GM21737 (cell line): ENCODE measurements around the gene SH3RF3.

ENCODE experiments used
- ATAC-seq: cut with Tn5 transposase; IDR thresholded peaks from one replicate; pipeline ENCODE4 v1.9.1; 2021; ENCODE audit warnings: mild to moderate bottlenecking, moderate library complexity; ENCODE audit not compliant: unreplicated experiment

The SH3RF3 gene

DNA sequence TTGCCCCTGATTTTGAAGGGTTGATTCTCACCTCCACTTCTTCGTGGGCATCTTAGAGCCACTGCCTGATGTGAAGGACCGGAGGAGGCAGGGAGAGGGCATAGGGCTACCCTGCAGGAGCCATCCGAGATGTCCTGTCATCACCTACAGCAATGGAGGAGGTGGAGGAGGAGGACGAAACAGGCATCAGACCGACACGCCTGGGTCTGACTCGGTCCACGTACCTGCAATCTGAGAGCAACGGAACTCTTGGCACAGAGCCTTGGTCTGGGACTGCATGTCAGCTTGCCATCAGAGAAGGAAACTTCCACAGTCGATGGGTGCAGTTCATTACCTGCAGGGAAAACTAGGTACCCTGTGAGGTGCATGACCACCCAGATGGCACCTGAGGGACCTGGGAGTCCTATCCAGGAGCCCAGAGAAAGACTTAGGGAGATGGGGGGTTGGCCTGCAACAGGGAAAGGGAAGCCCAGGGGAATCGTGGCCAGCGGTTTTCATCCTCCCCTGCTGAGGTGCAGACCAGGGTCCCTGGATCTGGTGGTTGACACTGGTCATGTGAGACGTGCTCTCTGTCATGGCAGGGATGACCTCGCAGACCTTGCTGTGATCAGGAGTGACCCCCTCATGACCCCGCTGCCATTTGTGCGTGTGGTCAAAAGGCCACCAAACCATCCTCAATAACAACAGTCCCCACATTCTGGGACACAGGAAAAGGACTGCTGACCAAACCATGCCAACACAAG is 293.9 kb downstream of the SH3RF3 start:
- no peak for ATAC-seq

DNA sequence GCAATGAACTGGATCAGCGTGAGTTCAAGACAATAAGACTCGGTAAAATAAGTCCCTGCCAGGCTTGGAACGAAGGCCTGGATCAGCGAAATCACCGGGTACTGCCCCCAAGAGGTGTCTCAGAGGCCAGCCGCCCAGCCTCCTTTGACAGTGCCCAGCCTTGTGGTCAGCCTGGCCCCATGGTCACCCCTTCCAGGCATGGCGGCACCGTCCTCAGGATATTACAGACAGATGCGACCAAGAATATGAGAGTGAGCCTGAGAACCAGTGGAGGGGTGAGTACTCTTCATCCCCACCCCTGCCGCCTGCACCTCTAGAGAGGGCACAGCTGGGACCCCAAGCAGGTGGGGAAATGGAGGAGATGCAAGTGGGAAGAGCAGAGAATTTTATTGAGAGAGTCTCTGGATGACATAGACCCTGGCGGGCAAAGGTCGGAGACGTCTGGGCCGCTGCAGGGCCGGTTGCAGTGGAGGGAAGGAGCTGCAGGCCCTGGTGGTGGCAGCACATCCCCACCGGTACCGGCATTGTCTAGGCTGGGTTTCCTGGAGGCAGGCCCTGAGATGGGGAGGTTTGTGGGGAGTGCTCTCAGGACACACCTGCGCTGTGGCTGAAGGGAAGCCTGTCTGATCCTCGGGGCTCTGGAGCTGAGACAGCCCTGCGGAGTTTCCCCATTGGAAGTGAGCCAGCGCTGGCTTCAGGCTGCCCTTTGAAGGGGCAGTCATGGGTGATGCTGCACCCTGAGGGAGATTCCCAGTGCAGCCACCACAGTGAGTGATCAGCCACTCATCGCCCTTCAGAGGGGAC is 294.8 kb downstream of the SH3RF3 start:
- ATAC-seq, result no peak

DNA sequence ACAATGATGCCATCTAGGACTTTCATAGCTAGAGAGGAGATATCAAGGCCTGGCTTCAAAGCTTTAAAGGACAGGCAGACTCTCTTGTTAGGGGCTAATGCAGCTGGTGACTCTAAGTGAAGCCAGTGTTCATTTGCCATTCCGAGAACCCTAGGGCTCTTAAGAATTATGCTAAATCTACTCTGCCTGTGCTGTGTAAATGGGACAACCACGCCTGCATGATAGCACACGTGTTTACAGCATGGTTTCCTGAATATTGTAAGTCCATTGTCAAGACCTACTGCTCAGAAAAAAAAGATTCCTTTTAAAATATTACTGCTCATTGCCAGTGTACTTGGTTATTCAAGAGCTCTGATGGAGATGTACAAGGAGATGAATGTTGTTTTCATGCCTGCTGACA is 296.4 kb downstream of the SH3RF3 start:
- no peak for ATAC-seq

DNA sequence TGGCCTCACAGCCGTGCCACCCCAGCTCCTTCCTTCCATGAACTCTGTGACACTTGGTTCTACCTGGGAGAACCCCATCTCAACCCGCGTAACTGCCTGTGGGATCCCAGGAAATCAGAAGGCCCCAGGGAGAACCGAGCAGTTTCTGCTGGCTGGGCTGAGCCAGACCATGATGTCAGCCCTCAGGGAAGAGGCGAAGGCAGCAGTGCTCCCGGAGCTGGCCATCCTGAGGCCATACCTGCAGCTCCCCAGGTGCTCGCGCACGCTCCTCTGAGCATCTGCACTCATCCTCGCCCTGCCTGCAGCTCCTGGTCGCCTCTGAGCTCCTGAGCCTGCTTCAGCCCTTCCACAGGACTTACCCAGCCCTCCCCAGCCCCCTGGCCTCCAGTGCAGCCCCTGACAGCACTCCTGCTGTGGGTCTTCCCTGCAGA is 298.7 kb downstream of the SH3RF3 start:
- no peak for ATAC-seq

DNA sequence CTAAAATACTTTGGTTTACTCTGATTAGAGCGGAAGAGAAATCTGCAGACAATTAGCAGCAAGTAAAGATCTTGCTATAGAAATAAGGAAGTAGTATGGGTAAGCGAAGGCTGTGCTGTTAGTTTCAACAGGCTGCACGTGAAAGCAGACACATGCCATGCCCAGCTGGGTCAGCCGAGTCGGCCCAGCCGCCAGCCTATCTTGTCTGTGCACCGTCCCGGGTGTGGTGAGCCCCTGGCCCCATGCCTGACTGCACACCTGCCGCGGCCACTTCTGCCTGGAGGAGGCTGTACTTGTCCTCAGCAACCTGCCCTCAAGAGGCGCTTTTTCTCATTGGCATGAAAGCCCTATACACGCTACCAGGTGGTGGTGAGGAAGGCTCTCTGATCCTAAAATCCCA is 299.3 kb downstream of the SH3RF3 start:
- no peak for ATAC-seq

DNA sequence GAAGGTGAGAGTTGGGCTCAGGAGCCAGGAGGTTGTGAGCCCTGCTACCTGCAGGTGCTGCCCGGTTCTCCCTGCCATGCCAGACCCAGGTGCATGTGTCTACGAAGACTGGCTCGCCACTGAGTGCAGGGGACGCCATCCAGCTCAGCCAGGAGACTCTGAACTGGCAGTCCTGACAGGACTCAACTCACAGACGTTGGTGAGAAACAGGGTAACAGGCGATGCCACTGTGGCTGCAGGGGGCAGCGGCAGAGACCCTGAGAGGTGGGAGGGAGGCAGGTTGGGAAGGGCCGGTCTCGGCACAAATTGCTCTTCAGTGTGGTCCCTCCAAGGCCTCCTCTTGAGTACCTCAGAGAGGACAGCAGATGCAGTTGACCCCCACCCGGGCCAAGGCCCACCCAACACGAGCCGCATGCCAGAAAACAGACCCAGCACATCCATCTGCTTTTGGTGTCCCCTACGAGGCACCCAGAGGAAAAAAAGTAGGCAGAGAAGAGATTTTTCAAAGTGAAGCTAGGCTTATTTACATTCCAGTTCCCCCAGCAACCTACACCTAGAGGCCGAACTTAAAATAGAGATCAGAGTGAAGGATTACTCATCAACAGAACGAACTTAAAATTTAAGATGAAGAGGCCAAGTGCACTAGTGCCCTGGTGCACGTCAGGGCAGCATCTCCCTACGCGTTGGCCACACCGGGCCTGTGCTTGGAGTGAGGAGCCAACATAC is 300.0 kb downstream of the SH3RF3 start:
- no peak for ATAC-seq

DNA sequence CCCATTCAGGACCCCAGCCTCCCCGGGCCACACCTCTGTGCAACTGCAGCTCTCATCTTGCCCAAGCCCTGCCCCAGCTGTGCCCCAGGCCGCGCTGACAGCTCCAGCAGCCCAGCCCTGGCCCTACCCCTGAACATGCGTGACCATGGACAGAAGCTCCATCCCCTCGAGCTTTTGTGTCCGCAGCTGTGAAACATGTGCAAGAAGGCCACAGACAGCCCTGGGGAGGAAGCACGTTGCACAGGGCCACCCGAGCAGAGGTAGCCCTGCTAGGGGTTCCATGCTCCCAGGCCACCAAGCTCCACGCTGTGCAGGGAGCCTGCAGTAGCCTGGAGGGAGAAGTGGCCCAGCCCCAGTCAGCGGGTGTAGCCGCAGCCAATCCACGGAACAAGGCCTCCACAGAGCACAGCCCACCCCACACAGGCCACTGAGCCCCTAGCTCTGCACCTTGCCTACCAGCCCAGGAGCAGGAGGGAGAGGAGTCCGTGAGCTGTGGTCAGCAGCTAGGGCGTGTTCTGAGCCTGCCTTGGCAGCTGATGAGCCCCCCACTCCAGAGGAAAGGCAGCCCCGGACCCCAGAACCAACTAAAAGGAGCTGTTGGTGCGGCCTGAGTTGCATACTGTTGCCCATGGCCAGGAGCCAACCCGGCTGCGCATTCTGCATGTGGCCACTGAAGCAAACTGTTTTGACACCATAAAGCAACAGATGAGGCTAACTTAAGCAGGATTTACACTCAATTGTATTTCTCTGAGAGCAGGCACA is 300.7 kb downstream of the SH3RF3 start:
- ATAC-seq, result no peak

DNA sequence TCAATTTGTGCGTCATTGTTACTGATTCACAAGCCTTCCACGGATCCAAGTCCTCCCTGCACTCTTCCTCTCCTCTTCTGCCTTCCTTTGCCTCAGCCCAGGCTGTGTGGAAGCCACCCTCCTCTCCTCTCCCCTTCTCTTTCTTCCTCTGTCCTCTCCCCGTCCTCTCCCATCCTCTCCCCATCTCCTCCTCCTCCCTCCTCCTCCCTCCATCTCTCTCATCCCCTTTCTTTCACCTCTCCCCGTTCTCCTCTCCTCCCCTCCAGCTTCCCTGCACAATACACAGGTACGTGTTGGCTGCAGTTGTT is 301.3 kb downstream of the SH3RF3 start:
- ATAC-seq, result no peak

DNA sequence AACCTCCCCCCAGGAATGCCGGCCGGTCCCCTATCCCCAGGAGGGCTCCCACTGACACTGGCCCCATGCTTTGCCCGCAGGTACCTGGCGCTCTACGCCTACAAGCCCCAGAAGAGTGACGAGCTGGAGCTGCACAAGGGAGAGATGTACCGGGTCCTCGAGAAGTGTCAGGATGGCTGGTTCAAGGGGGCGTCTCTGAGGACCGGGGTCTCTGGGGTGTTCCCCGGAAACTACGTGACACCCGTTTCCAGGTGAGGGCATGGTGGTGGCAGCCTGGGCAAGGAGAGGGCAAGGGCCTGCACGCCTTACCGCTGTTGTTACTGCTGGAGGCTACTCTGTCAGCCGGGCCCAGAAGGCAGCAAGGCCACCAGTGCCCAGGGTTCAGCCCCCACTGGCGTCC is 303.4 kb downstream of the SH3RF3 start:
- ATAC-seq, result no peak

DNA sequence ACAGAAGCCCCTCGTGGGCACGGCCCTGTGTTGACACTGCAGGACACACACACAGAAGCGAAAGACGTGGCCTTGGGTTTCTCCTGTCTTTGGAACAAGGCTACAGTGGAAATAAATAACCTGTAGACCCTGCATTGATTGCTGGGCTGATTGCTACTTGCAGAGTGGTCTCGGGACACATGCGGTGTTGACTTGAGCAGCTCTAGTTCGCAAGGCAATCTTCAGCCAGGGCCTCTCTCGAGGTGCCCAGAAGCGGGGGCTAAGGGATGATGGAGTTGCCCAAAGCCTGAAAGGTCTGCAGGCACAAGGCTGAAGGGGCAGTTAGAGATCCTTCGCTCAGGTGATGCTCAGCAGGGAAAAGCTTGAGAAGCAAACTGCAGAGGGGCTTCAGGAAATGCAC is 304.5 kb downstream of the SH3RF3 start:
- no peak for ATAC-seq

DNA sequence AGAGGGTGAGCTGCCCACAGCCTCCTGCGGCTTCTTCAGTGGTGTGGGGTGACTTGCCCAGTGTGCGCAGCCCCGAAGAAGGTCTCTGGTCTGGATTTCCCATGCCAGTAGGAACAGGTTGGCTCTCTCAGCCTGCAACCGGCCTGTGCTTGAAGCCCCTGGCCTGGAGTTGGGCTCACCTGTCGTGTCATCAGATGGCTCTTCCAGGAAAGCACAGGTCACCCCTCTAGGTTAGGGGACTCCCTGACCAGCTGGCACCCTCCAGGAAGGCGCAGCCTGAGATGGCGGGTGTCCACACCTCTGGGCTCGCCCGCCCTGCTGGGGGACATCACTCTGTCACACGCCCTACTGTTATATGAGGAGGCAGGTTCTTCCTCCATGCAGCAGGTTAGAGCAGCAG is 304.9 kb downstream of the SH3RF3 start:
- ATAC-seq, result no peak

DNA sequence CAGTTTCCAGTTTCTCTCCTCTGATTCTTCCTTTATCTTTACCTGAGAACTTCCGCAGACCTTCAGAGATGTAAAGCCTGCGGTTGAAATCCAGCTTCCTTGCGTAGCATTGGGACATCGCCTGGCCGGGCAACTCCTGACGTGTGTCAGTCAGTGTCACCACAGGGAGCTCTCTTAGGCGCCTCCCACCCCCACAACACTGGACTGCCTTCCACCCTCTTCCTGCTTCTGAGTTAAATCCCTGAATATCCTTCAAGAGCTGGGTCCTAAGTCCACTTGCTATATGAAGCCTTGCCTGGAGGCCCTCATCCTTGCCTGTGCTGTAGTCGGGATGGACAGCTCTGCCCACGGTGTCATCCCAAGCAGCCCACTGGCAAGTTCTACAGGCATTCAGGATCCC is 305.3 kb downstream of the SH3RF3 start:
- no peak for ATAC-seq

DNA sequence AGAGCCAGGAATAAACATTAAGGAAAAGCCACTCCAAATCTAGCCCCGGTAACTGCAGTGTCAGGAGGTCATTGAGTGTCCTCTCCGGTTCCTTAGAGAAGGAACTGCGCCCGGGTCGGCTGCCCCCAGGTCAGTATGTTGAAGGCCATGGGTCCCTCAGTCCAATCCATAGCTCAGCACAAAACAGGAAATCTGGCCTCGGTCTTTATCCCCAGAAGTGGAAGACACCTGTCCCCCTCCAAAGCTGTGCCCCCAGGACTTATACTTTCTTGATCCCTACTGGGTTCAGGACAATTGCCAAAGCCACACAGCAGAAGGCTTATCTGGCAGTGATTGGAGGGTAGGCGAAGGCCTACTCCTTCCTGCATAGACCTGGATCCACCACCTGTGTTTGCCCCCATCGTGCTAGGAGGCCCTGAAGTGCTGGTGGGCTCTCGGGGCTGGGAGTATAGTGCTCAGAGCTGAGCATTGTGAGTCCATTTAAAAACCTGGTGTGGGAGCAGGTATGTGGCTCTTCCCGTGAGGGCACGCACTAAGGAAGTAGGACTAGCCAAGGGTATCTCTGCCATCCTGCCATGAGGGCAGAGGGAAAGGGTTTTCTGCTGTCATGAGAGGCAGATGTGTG is 306.2 kb downstream of the SH3RF3 start:
- no peak for ATAC-seq

DNA sequence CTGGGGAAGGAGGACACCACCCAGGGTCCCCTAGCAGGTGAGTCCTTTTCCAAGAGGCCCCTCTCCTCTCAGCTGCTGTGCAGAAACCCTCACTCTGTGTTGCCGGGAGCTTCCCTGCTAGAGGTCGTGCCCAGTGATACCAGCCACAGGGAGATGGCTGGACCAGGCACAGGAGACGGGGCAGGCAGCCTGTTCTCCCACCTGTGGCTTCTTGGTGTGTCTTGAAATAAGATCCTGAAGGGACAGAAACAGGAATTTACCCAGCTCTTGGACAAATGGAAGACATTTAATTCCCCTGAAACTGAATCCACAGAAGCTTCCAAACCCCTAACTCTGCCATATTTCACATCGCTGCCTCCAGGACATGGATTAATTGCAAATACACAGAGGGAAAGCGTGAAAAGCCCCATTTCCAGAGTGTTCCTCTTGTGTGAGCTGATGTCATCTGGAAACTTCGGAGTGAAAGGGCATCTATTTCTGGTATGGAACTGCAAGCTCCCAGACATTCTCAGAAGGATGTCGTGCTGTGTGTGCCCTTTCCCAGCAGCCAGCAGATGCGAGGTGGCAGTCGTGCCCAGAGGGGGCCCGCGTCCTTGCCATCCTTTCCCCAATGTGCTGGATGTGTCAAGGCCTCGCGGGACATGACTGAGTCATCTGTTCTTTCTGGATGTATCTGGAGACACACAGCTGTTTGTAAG is 307.0 kb downstream of the SH3RF3 start:
- no peak for ATAC-seq

DNA sequence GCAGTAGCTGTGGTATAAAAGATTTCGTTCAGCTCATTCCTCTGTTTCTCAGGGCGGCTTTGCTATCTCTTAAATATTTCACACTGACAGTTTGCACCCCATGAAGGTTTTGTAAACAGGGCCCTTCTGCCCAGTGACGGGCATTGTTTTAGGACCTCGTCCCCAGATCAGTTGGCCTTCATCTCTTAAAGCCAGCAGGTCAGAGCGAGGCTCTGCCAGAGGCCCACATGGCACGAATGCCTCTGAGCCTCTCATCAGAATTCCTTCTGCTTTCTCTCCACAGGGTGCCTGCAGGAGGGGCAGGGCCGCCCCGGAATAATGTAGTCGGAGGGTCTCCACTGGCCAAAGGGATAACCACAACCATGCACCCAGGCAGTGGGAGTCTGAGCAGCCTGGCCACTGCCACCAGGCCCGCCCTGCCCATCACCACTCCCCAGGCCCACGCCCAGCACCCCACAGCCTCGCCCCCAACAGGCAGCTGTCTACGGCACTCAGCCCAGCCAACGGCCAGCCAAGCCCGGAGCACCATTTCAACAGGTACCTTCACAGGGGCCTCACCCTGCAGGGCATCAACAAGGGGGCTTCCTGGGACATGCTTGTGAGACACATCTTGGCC is 307.7 kb downstream of the SH3RF3 start:
- ATAC-seq, result no peak

DNA sequence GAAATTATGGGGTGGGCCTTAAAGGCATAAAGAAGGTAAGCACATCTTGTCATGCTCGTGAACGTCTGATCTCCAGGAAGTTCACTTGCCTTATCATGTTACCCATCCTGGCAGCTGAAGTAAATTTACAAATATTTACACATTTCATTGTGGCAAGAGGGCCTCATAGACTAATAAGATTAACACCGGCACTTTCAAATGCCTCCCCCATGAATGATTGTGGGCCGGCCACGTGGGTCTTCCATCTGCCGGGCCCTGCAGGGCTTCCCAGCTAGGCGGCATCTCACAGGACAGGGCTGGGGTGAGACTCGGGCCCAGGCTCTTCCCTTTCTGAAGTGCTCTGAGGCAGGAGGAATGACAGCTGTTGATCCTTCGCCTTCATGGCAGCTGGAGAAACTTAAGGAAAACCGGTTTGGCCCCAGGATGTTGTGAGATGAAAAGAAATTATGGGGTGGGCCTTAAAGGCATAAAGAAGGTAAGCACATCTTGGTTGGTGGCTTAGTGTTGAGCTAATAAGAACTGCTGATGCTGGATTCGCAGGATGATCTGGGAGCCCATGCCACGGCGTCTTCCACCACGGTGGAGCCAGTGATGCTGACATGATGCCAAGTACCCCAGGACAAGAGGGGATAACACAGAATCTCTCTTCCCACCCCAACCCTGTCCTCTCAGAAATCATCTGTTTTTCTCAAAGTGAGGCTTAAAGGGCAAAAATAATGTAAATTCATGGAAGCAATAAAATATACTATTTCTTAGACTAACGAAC is 308.5 kb downstream of the SH3RF3 start:
- no peak for ATAC-seq

DNA sequence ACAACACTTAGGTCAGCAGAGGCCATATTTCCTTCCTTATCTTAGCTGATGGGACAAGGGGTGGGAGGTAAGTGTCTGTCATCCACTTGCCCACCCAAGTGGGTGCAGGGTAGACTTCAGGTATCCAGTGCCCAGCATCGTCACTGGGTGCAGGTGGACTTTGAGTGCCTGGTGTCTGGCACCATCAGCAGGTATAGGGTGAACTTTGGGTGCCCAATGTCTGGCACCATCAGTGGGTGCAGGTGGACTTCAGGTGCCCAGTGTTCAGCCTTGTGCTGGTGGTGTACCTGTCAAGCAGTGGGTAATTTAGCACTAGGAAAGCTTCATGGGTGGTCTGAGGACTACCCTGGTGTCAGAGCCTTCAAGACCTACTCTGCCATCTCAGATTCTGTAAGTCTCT is 309.1 kb downstream of the SH3RF3 start:
- no peak for ATAC-seq

DNA sequence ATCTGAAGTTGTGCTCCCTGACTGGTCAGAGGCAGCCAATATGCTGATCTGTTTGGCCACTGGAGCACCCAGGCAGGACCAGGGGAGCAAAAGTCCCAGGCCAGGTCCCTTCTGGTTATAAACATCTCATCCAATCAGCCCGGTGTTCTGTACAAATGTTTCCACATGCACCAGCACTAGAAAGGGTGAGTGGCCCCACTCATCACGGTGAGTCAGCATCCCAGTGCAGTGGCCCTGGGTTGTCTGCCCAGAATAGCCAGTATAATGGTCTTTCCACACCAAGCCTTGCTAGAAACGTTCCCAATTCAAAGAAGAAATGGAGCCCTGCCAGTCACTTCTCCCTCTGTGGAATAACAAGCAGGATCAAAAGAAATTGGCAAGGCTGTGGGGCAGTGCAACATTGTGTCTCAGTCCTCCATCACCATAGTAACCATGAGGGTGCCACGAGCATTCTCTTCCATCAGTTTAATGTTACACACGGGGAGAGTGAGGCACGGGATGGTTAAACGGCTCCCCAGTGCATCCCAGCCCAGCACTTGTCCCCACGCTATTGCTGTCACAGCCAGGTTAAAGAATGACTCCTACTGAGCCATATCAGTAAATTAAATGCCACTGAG is 309.9 kb downstream of the SH3RF3 start:
- no peak for ATAC-seq

DNA sequence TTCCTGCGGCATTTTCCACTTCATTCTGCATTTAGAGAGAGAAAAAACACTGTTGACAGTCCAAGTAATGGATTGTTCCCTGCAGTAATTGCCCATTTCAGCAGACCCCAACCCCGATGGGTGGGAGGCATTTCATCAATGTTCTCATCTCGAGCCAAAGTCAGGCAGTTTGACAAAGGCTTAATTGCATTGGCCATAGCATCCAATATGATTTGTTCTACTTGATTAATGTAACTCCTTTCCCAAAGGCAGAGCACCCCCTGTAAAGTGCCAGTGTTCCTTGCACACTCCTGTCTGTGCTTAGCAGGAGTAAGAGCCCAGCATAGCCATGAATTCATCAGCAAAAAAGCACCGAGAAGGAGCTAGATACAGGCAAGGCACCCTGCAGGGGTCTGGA is 310.4 kb downstream of the SH3RF3 start:
- no peak for ATAC-seq
